NCI-H1930 (cell line): ENCODE data around the gene TTYH2.
A peak's percentile ranks its signal among the peaks of the same experiment; 100 is the strongest.

Source experiments
- DNase-seq, 2 experiments: peaks; one replicate each; lab custom pipeline; 2025; lab: John Stamatoyannopoulos, UW

Gene TTYH2

GRCh38 chr17:74295625-74296547 is 82.5 kb downstream of the TTYH2 start:
- no peak for DNase-seq

GRCh38 chr17:74296548-74296936 is 83.2 kb downstream of the TTYH2 start:
- DNase-seq: peak in 1 of 2 experiments; percentile 29

GRCh38 chr17:74297941-74298340 is 84.6 kb downstream of the TTYH2 start:
- DNase-seq: no peak

GRCh38 chr17:74298778-74299177 is 85.4 kb downstream of the TTYH2 start:
- no peak for DNase-seq

GRCh38 chr17:74299226-74300009 is 86.0 kb downstream of the TTYH2 start:
- no peak for DNase-seq

- DNase-seq: no peak
Measured at GRCh38 chr17:74303305-74303704, 89.9 kb downstream of the TTYH2 start.

GRCh38 chr17:74304184-74304583 is 90.8 kb downstream of the TTYH2 start:
- no peak for DNase-seq

- no peak for DNase-seq
Measured at GRCh38 chr17:74305865-74306654, 92.7 kb downstream of the TTYH2 start.

GRCh38 chr17:74307984-74308773 is 94.8 kb downstream of the TTYH2 start:
- no peak for DNase-seq

GRCh38 chr17:74309902-74310301 is 96.5 kb downstream of the TTYH2 start:
- DNase-seq: no peak
